ENCODE data around the gene GATA2. TPM values are rescaled to one million over a fixed set of nuclear protein-coding genes. Genes with fewer than 3 reads are reported as not detected.

Gene GATA2
- total and polyA plus RNA-seq, 2 experiments from 2014 or later = 0.52 to 0.83 TPM

DNA sequence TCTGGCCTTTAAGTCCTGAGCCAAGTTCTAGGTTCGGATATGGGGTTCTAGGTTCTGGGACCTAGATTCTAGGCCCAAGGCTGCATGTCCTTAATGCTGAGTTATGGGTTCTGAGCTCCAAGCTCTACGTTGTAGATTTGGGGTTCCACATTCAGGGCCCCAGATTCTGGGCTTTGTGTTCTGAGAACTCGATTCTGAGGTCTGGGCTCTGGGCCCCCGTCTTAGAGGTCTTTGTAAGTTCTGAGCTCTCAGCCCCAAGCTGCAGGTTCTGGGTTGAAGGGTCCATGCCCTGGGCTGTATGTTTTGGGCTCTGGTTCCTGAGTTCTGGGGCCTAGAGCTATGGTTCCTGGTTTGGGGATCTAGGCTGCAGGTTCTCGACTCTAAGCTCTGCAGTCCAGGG lies 16.3 kb downstream of the GATA2 start:
- no peak for ATAC-seq
- 0 out of 2 replicates have a peak, but pooled peaks cover 7% of the 10 kb centered on the region for H3F3A ChIP-seq (replicated peaks; ENCODE audit: low read depth)
- H3K79me2 ChIP-seq (replicated peaks; ENCODE audit: insufficient read depth) = no peaks in the 10 kb centered on the region
- no peaks in the 10 kb centered on the region for H3K36me3 ChIP-seq (ENCODE audit: insufficient read depth)
- H2AFZ ChIP-seq = no peak overlapping the region
- peaks cover 44% of the 10 kb centered on the region for H3K4me1 Mint-ChIP-seq
- no peak for DNase-seq (ENCODE audit: low spot score)
- 0 out of 2 replicates have a peak, but pooled peaks cover 3% of the 10 kb centered on the region for H4K20me1 ChIP-seq (replicated peaks; ENCODE audit: insufficient read depth)
- no peak overlapping the region for H3K4me3 ChIP-seq
- H3K4me1 ChIP-seq (ENCODE audit: insufficient read depth) = peaks cover 24% of the 10 kb centered on the region
- no peak overlapping the region for H3K4me2 ChIP-seq
- H3K27ac ChIP-seq (ENCODE audit: low read depth) = no peak overlapping the region
- H3K27ac Mint-ChIP-seq = no peak overlapping the region
- no peak for TF ChIP-seq EZH2phosphoT487 (IDR thresholded peaks at IDR 0.05; ENCODE audit: unreplicated experiment)
- TF ChIP-seq, protein P1, sequence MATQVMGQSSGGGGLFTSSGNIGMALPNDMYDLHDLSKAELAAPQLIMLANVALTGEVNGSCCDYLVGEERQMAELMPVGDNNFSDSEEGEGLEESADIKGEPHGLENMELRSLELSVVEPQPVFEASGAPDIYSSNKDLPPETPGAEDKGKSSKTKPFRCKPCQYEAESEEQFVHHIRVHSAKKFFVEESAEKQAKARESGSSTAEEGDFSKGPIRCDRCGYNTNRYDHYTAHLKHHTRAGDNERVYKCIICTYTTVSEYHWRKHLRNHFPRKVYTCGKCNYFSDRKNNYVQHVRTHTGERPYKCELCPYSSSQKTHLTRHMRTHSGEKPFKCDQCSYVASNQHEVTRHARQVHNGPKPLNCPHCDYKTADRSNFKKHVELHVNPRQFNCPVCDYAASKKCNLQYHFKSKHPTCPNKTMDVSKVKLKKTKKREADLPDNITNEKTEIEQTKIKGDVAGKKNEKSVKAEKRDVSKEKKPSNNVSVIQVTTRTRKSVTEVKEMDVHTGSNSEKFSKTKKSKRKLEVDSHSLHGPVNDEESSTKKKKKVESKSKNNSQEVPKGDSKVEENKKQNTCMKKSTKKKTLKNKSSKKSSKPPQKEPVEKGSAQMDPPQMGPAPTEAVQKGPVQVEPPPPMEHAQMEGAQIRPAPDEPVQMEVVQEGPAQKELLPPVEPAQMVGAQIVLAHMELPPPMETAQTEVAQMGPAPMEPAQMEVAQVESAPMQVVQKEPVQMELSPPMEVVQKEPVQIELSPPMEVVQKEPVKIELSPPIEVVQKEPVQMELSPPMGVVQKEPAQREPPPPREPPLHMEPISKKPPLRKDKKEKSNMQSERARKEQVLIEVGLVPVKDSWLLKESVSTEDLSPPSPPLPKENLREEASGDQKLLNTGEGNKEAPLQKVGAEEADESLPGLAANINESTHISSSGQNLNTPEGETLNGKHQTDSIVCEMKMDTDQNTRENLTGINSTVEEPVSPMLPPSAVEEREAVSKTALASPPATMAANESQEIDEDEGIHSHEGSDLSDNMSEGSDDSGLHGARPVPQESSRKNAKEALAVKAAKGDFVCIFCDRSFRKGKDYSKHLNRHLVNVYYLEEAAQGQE (IDR thresholded peaks at IDR 0.05; ENCODE audit: unreplicated experiment) = no peak
- no peak for TF ChIP-seq NANOG (IDR thresholded peaks at IDR 0.05; ENCODE audit: borderline replicate concordance)
- TF ChIP-seq STAT1 (IDR thresholded peaks at IDR 0.05; ENCODE audit: unreplicated experiment) = no peak
- TF ChIP-seq ZNF114 (CRISPR knock-in tag; IDR thresholded peaks at IDR 0.05) = no peak
- TF ChIP-seq JUNB (IDR thresholded peaks at IDR 0.05; ENCODE audit: unreplicated experiment) = no peak
- TF ChIP-seq POLR2AphosphoS5 (IDR thresholded peaks at IDR 0.05; ENCODE audit: low read depth) = no peak
- TF ChIP-seq, protein P2, sequence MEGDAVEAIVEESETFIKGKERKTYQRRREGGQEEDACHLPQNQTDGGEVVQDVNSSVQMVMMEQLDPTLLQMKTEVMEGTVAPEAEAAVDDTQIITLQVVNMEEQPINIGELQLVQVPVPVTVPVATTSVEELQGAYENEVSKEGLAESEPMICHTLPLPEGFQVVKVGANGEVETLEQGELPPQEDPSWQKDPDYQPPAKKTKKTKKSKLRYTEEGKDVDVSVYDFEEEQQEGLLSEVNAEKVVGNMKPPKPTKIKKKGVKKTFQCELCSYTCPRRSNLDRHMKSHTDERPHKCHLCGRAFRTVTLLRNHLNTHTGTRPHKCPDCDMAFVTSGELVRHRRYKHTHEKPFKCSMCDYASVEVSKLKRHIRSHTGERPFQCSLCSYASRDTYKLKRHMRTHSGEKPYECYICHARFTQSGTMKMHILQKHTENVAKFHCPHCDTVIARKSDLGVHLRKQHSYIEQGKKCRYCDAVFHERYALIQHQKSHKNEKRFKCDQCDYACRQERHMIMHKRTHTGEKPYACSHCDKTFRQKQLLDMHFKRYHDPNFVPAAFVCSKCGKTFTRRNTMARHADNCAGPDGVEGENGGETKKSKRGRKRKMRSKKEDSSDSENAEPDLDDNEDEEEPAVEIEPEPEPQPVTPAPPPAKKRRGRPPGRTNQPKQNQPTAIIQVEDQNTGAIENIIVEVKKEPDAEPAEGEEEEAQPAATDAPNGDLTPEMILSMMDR (conservative IDR thresholded peaks at IDR 0.05; ENCODE audit: low read depth in 2 of 2) = no peak
- TF ChIP-seq EZH2 (IDR thresholded peaks at IDR 0.05; ENCODE audit: low read depth, unreplicated experiment) = no peak
- H3K36me3 Mint-ChIP-seq (ENCODE audit: low read depth) = no peaks in the 10 kb centered on the region
- H3K9me3 Mint-ChIP-seq = no peaks in the 10 kb centered on the region; the same call in 2 of the 3 replicates
- peaks cover 92% of the 10 kb centered on the region for H3K27me3 Mint-ChIP-seq (ENCODE audit: insufficient read depth, low read depth, poor library complexity)
- H3K27me3 ChIP-seq (ENCODE audit: insufficient read depth) = peaks cover 100% of the 10 kb centered on the region
- peaks cover 11% of the 10 kb centered on the region for H3K9me2 ChIP-seq (ENCODE audit: insufficient read depth)
- no peak overlapping the region for H3K4me3 Mint-ChIP-seq

DNA sequence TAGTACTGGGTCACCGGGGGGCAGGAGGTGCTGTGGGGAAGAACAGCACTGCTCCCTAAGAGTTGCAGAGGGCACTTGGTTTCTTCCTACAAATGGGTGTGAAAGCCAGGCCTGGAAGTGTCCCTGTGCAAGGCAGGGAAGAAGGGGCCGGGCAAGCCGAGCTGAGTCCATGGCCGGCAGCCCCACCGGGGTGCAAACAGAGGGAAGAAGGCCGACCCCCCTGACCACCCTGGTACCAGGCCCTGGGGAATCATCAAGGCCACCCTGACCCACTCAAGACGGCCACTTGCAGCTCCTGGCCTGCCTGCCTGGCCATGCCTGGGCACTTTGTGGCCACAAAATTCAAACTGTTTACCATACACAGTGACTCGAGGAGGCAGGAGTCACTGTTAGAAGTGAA lies 17.6 kb downstream of the GATA2 start:
- H3K36me3 ChIP-seq (ENCODE audit: insufficient read depth) = no peaks in the 10 kb centered on the region
- H3K79me2 ChIP-seq (replicated peaks; ENCODE audit: insufficient read depth) = no peaks in the 10 kb centered on the region
- H3K4me3 Mint-ChIP-seq = no peak overlapping the region
- no peak overlapping the region for H3K27ac Mint-ChIP-seq
- ATAC-seq (no peak), DNase-seq (ENCODE audit: low spot score) (no peak)
- H3K27me3 Mint-ChIP-seq (ENCODE audit: insufficient read depth, low read depth, poor library complexity) = peaks cover 86% of the 10 kb centered on the region
- no peaks in the 10 kb centered on the region for H3K36me3 Mint-ChIP-seq (ENCODE audit: low read depth)
- no peaks in the 10 kb centered on the region; the same call in 2 of the 3 replicates for H3K9me3 Mint-ChIP-seq
- H3K4me1 ChIP-seq (ENCODE audit: insufficient read depth) = peaks cover 20% of the 10 kb centered on the region
- 0 out of 2 replicates have a peak, but pooled peaks cover 3% of the 10 kb centered on the region for H4K20me1 ChIP-seq (replicated peaks; ENCODE audit: insufficient read depth)
- H3K27me3 ChIP-seq (ENCODE audit: insufficient read depth) = peaks cover 93% of the 10 kb centered on the region
- H3K4me2 ChIP-seq = no peak overlapping the region
- H3K4me1 Mint-ChIP-seq = peaks cover 35% of the 10 kb centered on the region
- H2AFZ ChIP-seq = no peak overlapping the region
- H3F3A ChIP-seq (replicated peaks; ENCODE audit: low read depth) = 0 out of 2 replicates have a peak, but pooled peaks cover 7% of the 10 kb centered on the region
- peaks cover 11% of the 10 kb centered on the region for H3K9me2 ChIP-seq (ENCODE audit: insufficient read depth)
- no peak overlapping the region for H3K4me3 ChIP-seq
- no peak overlapping the region for H3K27ac ChIP-seq (ENCODE audit: low read depth)
- no peak for TF ChIP-seq NANOG (IDR thresholded peaks at IDR 0.05; ENCODE audit: borderline replicate concordance)
- no peak for TF ChIP-seq CREB1 (CRISPR knock-in tag; IDR thresholded peaks at IDR 0.05; ENCODE audit: low read depth)
- TF ChIP-seq EZH2phosphoT487 (IDR thresholded peaks at IDR 0.05; ENCODE audit: unreplicated experiment) = no peak
- TF ChIP-seq, protein P1 (IDR thresholded peaks at IDR 0.05; ENCODE audit: unreplicated experiment) = no peak
- TF ChIP-seq POLR2AphosphoS5 (IDR thresholded peaks at IDR 0.05; ENCODE audit: low read depth) = no peak
- TF ChIP-seq, protein P2 (conservative IDR thresholded peaks at IDR 0.05; ENCODE audit: low read depth in 2 of 2) = no peak
- TF ChIP-seq ZNF114 (CRISPR knock-in tag; IDR thresholded peaks at IDR 0.05) = no peak

All from GM23338 (cell line).